Fibroblast of the aortic adventitia (primary cell): ENCODE results near the gene ZNF670. TPM values are rescaled to one million over a fixed set of nuclear protein-coding genes. Genes with fewer than 3 reads are reported as not detected.

Experiments used
- DNase-seq: peaks from one replicate; pipeline ENCODE4 v3.0.0-alpha.2; 2010; ENCODE audit warnings: low read depth
- H3K4me3 ChIP-seq: 2 replicates; pipeline ENCODE4 v1.5.1; 2011; ENCODE audit warnings: low read depth, mild to moderate bottlenecking, control low read depth, low read length, moderate library complexity
- CTCF ChIP-seq: IDR thresholded peaks from 2 replicates; pipeline ENCODE4 v1.5.1; 2011; ENCODE audit warnings: mild to moderate bottlenecking, low read length, control low read depth, inconsistent platforms; ENCODE audit not compliant: insufficient read depth
- total RNA-seq: library from RNA; depleted of rRNA; stranded (reverse); fragments of >200 nt; gene quantifications from 2 replicates; pipeline ENCODE4 v1.2.3, GENCODE V29; 2012; ENCODE audit warnings: low replicate concordance

The ZNF670 gene
- total RNA-seq, 1 donor: 3.6 TPM

GRCh38 chr1:247103859-247104591, 25.4 kb upstream of the ZNF670 start, which contains the start of gene ZNF669:
Gene ZNF669 (minus strand): TSS chr1:247104356. CDS start chr1:247104199, 157 bp downstream.
- no peak for TF ChIP-seq CTCF
- peak within 1 kb of the TSS; percentile 95 for H3K4me3 ChIP-seq
- peak; percentile 95 for DNase-seq

- H3K4me3 ChIP-seq: no peak overlapping the region
- no peak for TF ChIP-seq CTCF
- DNase-seq: peak; percentile 40
Measured at GRCh38 chr1:247102381-247102780, 23.8 kb upstream of the ZNF670 start.

DNA sequence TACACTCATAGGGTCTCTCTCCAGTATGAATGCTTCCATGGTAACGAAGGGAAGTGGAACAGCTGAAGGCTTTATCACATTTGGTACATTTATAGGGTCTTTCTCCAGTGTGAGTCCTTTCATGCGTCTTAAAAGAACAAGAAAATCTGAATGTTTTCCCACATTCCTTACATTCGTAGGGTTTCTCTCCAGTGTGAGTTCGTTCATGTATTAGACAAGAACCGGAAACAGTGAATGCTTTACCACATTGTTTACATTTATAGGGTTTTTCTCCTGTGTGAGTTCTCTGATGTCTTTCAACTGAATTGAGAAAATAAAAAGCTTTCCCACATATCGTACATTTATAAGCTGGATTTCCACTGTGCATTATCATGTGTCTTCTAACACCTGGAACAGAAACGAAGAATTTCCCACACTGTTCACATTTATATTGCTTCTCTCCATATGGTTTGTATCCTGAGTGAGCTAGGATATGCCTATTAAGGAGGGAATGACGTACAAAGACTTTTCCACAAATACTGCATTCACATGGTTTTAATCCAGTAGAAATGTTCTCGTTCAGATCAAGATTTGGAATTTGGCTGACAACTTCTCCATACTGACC, 22.2 kb upstream of the ZNF670 start:
- no peak overlapping the region for H3K4me3 ChIP-seq
- TF ChIP-seq CTCF: no peak
- no peak for DNase-seq

- no peak overlapping the region for H3K4me3 ChIP-seq
- TF ChIP-seq CTCF: no peak
- no peak for DNase-seq
Measured at GRCh38 chr1:247096958-247097357, 18.3 kb upstream of the ZNF670 start.

GRCh38 chr1:247096544-247096943, 17.9 kb upstream of the ZNF670 start:
- TF ChIP-seq CTCF: no peak

DNA sequence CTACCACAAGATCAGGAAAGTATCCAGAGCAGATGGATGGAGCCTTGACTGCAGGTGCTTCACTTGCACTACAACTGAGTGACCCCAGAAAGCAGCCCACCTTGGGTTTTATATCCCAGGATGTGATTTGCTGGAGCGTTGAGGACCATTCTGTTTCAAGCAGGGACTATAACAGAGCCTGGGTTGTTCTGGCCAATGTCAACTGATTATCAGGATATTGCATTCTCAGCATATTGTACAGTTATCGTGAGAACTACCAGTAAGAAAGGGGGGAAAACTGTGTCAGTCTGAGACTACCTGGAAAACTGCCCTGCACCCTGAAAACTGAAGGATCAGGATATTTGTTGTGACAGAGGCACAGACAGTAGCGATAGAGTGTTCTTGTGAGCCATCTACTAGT, 17.5 kb upstream of the ZNF670 start:
- TF ChIP-seq CTCF: no peak
- no peak overlapping the region for H3K4me3 ChIP-seq
- DNase-seq: no peak

More at GRCh38 chr1:247096544-247096943, 17.9 kb upstream of the ZNF670 start:
- no peak for DNase-seq
- no peak overlapping the region for H3K4me3 ChIP-seq

DNA sequence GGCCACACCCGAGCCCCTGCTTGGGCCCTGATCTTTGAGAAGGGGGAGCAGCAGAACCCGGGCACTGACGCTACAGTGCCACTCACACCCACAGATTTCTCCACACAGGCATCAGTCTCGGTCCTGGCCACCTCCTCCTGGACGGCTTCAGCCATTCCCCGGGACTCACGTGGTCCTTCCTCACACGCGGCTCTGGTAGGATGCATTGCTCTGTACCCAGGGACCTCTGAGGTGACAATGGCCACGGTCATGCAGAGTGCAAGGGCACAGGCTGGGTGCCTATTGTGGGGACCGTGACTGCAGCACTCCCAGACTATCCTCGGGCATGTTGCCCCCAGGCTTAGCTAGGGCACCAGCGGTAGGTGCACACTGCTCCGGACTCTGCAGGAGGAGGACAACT, 11.8 kb upstream of the ZNF670 start:
- no peak for DNase-seq
- TF ChIP-seq CTCF: no peak
- no peak overlapping the region for H3K4me3 ChIP-seq
